ENCODE results near the gene C17orf58. TPM values are rescaled to one million over a fixed set of nuclear protein-coding genes. Genes with fewer than 3 reads are reported as not detected.
"Not testable (repeated sequence)": the region's sequence is repeated elsewhere in the genome, so short reads cannot be mapped to it uniquely, and the experiment has no call there.

Gene C17orf58
- total RNA-seq, 2 experiments from 2014 or later = 3.5 to 4.7 TPM

- Mint-ChIP-seq H3K4me3 (no peak overlapping the region), H3K9me3 (no peaks in the 10 kb centered on the region), H3K27ac (no peak overlapping the region), H3K36me3 (ENCODE audit: low read depth) (peaks cover 23% of the 10 kb centered on the region), H3K27me3 (no peaks in the 10 kb centered on the region), H3K4me1 (no peaks in the 10 kb centered on the region)
- CTCF ChIA-PET = interaction anchor here (1.1 kb wide), 1 partner anchor 8 kb away, joined by 3 read pairs; no protein-coding TSS in a partner anchor
- no peak for DNase-seq
- POLR2A ChIA-PET = no interaction called here
Observed at GRCh38 chr17:67974185-67974584, 22.1 kb downstream of the C17orf58 start.

- no peak for DNase-seq
- no peak overlapping the region for H3K4me3 Mint-ChIP-seq
- ChIA-PET POLR2A (no interaction called here), CTCF (no interaction called here)
- peak overlapping the region; percentile 19 for H3K27ac Mint-ChIP-seq
- H3K4me1 Mint-ChIP-seq = no peaks in the 10 kb centered on the region
- peaks cover 16% of the 10 kb centered on the region for H3K36me3 Mint-ChIP-seq (ENCODE audit: low read depth)
- H3K9me3 Mint-ChIP-seq = no peaks in the 10 kb centered on the region
- H3K27me3 Mint-ChIP-seq = no peaks in the 10 kb centered on the region
Observed at GRCh38 chr17:67970783-67971182, 25.5 kb downstream of the C17orf58 start.

GRCh38 chr17:67963145-67963572 lies 33.1 kb downstream of the C17orf58 start:
- H3K27me3 Mint-ChIP-seq, H3K27ac Mint-ChIP-seq, H3K9me3 Mint-ChIP-seq, CTCF ChIA-PET, H3K4me3 Mint-ChIP-seq: not testable (repeated sequence)
- peak; percentile 83 for DNase-seq
- POLR2A ChIA-PET = interaction anchor here (0.5 kb wide), 1 partner anchor 32 kb away, joined by 4 read pairs; no protein-coding TSS in a partner anchor
- peaks cover 47% of the 10 kb centered on the region for H3K36me3 Mint-ChIP-seq (ENCODE audit: low read depth)
- peaks cover 12% of the 10 kb centered on the region for H3K4me1 Mint-ChIP-seq

- H3K27me3 Mint-ChIP-seq, DNase-seq, POLR2A ChIA-PET, H3K4me3 Mint-ChIP-seq, CTCF ChIA-PET, H3K9me3 Mint-ChIP-seq: not testable (repeated sequence)
- H3K4me1 Mint-ChIP-seq = peaks cover 14% of the 10 kb centered on the region
- H3K36me3 Mint-ChIP-seq (ENCODE audit: low read depth) = peaks cover 47% of the 10 kb centered on the region
- H3K27ac Mint-ChIP-seq = peak overlapping the region; percentile 6
Observed at GRCh38 chr17:67962156-67962555, 34.1 kb downstream of the C17orf58 start.

GRCh38 chr17:67960276-67960675 lies 36.0 kb downstream of the C17orf58 start:
- H3K27ac Mint-ChIP-seq, H3K4me3 Mint-ChIP-seq: not testable (repeated sequence)

GRCh38 chr17:67959510-67959909 lies 36.8 kb downstream of the C17orf58 start:
- CTCF ChIA-PET = interaction anchor here (1.1 to 1.4 kb wide), 2 partner anchors 29 to 147 kb away, joined by 3 read pairs; no protein-coding TSS in a partner anchor
- no peak for DNase-seq
- H3K27me3 Mint-ChIP-seq = no peaks in the 10 kb centered on the region

More at GRCh38 chr17:67960276-67960675, 36.0 kb downstream of the C17orf58 start:
- Mint-ChIP-seq H3K4me1 (peaks cover 14% of the 10 kb centered on the region), H3K36me3 (ENCODE audit: low read depth) (peaks cover 40% of the 10 kb centered on the region)
- H3K9me3 Mint-ChIP-seq, POLR2A ChIA-PET, DNase-seq, H3K27me3 Mint-ChIP-seq: not testable (repeated sequence)
- CTCF ChIA-PET = interaction anchor here (0.7 kb wide), 1 partner anchor 11 kb away, joined by 3 read pairs; no protein-coding TSS in a partner anchor

GRCh38 chr17:67950945-67951344 lies 45.3 kb downstream of the C17orf58 start:
- Mint-ChIP-seq H3K4me1 (no peaks in the 10 kb centered on the region), H3K4me3 (no peak overlapping the region), H3K36me3 (ENCODE audit: low read depth) (peaks cover 37% of the 10 kb centered on the region), H3K27ac (no peak overlapping the region), H3K27me3 (no peaks in the 10 kb centered on the region), H3K9me3 (no peaks in the 10 kb centered on the region)
- ChIA-PET POLR2A (no interaction called here), CTCF (no interaction called here)
- no peak for DNase-seq

More at GRCh38 chr17:67959510-67959909, 36.8 kb downstream of the C17orf58 start:
- POLR2A ChIA-PET = no interaction called here
- Mint-ChIP-seq H3K27ac (peak overlapping the region; percentile 79), H3K4me1 (peaks cover 14% of the 10 kb centered on the region), H3K9me3 (no peaks in the 10 kb centered on the region), H3K36me3 (ENCODE audit: low read depth) (peaks cover 40% of the 10 kb centered on the region), H3K4me3 (no peak overlapping the region)

- Mint-ChIP-seq H3K4me3 (no peak overlapping the region), H3K36me3 (ENCODE audit: low read depth) (peaks cover 42% of the 10 kb centered on the region), H3K27ac (no peak overlapping the region), H3K9me3 (no peaks in the 10 kb centered on the region), H3K27me3 (no peaks in the 10 kb centered on the region), H3K4me1 (no peaks in the 10 kb centered on the region)
- no peak for DNase-seq
- POLR2A ChIA-PET = no interaction called here
- CTCF ChIA-PET = interaction anchor here (1.1 to 1.8 kb wide), 3 partner anchors 8 to 17 kb away, joined by 4 to 5 read pairs (median 4); no protein-coding TSS in a partner anchor
Observed at GRCh38 chr17:67947325-67947813, 48.9 kb downstream of the C17orf58 start.

- POLR2A ChIA-PET = no interaction called here
- Mint-ChIP-seq H3K9me3 (no peaks in the 10 kb centered on the region), H3K36me3 (ENCODE audit: low read depth) (peaks cover 47% of the 10 kb centered on the region), H3K4me3 (no peak overlapping the region), H3K27me3 (no peaks in the 10 kb centered on the region), H3K4me1 (no peaks in the 10 kb centered on the region), H3K27ac (no peak overlapping the region)
- DNase-seq = no peak
- CTCF ChIA-PET = interaction anchor here (1.1 to 1.8 kb wide), 3 partner anchors 9 to 18 kb away, joined by 4 to 5 read pairs (median 4); no protein-coding TSS in a partner anchor
Observed at GRCh38 chr17:67946513-67946912, 49.8 kb downstream of the C17orf58 start.

GRCh38 chr17:67944035-67944434 lies 52.2 kb downstream of the C17orf58 start:
- H3K27ac Mint-ChIP-seq = no peak overlapping the region
- POLR2A ChIA-PET = no interaction called here
- CTCF ChIA-PET = interaction anchor here (0.6 to 1.3 kb wide), 2 partner anchors 14 to 119 kb away, joined by 3 to 5 read pairs; no protein-coding TSS in a partner anchor
- no peak for DNase-seq
- no peaks in the 10 kb centered on the region for H3K4me1 Mint-ChIP-seq
- H3K36me3 Mint-ChIP-seq (ENCODE audit: low read depth) = peaks cover 60% of the 10 kb centered on the region
- H3K4me3 Mint-ChIP-seq = no peak overlapping the region
- no peaks in the 10 kb centered on the region for H3K27me3 Mint-ChIP-seq
- H3K9me3 Mint-ChIP-seq = no peaks in the 10 kb centered on the region

- Mint-ChIP-seq H3K27ac (no peak overlapping the region), H3K36me3 (ENCODE audit: low read depth) (peaks cover 60% of the 10 kb centered on the region), H3K4me1 (no peaks in the 10 kb centered on the region), H3K27me3 (no peaks in the 10 kb centered on the region), H3K4me3 (no peak overlapping the region), H3K9me3 (no peaks in the 10 kb centered on the region)
- peak; percentile 15 for DNase-seq
- ChIA-PET POLR2A (interaction anchor here (0.5 kb wide), 1 partner anchor 25 kb away, joined by 4 read pairs; no protein-coding TSS in a partner anchor), CTCF (interaction anchor here (0.7 to 1.7 kb wide), 4 partner anchors 9 to 26 kb away, joined by 3 to 4 read pairs (median 3); no protein-coding TSS in a partner anchor)
Observed at GRCh38 chr17:67942810-67943209, 53.5 kb downstream of the C17orf58 start.
